Activated T-cell treated with anti-CD3 and anti-CD28 coated beads for 24 hours (primary cell): ENCODE data around the gene MARK3.

Source experiments
- DNase-seq: peaks from one replicate; pipeline ENCODE4 v3.0.0-alpha.2; 2020; ENCODE audit warnings: low read depth

MARK3 gene

GRCh38 chr14:103436533-103436932, 51.3 kb downstream of the MARK3 start:
- DNase-seq, result no peak

GRCh38 chr14:103442288-103442687, 57.1 kb downstream of the MARK3 start:
- DNase-seq, result no peak

GRCh38 chr14:103443111-103443510, 57.9 kb downstream of the MARK3 start:
- no peak for DNase-seq

GRCh38 chr14:103444837-103445524, 59.8 kb downstream of the MARK3 start:
- DNase-seq, result no peak

- no peak for DNase-seq
These were observed 60.6 kb downstream of the MARK3 start for GRCh38 chr14:103445806-103446205.

DNA sequence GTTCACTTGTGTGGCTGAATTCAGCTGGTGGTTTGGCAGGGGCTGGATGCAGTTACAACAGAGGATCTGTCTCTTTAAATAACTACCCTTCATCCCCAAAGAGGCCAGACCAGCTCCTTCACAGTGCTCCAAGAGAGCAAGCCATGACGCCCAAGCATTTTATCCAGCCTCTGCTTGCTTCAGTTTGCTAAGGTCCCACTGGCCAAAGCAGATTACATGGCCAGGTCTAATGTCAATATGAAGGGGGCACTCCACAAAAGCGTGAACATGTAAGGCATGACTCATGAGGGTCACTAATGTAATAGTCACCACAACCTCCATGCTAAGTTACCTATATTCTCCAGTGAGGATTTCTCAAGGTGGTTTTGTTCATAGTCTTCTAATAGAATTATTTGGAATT, 62.9 kb downstream of the MARK3 start:
- no peak for DNase-seq

DNA sequence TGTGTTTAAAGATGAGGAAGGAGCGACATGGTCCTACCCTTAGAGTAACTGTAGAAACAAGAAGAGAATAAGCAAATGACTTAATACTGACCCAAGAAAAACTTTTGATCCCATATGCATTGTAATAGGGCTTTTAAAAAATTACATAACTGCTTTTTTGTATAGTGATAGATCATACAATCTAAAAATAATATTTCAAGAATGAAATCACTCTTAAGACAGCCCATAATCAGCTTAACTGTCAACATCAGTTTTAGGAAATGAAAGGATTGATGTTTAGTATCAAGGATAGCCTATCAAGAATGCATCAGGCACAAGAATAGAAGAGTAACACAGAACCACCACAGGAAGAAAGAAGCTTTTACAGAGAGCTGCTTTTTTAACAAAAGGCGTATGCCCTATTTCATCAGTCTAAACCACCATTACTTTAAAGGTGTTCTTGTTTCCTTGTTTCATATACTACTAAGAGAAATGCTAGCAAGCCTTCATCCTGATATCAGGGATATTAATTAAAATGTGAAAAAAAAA, 64.5 kb downstream of the MARK3 start:
- no peak for DNase-seq

- no peak for DNase-seq
These were observed 65.2 kb downstream of the MARK3 start for GRCh38 chr14:103450416-103450815.

GRCh38 chr14:103451401-103451800, 66.2 kb downstream of the MARK3 start:
- no peak for DNase-seq

- DNase-seq, result no peak
These were observed 68.6 kb downstream of the MARK3 start for GRCh38 chr14:103453791-103454190.

- DNase-seq, result no peak
These were observed 71.1 kb downstream of the MARK3 start for GRCh38 chr14:103456167-103456835.

DNA sequence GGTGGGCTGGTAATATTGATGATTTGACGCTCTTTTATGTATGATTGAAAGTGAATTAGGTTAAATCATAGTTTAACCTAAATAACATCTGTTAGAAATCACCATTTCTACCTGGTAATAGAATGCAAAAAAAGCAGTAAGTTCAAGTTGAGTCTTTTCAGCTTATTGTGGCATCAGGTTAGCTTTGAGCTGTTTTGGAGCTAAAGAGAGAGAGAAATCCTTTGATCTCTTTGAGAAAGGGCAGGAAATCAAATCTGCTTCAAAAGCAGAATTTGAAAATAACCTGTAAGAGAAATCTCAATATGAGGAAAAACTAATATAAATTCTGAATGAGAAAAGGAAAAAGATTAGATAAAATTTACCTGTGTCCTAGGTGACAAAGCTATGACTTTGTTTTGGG, 75.2 kb downstream of the MARK3 start:
- DNase-seq, result no peak

DNA sequence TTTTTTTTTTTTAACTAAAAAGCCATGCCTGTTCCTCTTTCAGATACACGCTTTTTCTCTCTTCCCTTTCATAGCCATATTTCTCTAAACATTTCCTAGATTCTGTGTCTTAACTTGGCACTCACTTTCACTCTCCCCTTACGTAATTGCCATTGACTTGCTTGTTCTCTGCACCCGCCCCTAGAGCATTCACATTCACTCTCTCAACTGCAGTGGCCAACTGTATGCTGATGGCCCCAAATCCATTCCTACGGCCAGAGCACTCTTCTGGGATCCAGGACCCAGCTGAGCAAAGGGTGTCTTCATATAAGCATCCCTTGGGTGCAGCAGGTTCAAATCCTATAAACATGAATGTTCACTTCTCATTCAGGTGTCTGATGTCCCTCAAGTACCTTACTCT, 77.9 kb downstream of the MARK3 start:
- DNase-seq, result no peak

DNA sequence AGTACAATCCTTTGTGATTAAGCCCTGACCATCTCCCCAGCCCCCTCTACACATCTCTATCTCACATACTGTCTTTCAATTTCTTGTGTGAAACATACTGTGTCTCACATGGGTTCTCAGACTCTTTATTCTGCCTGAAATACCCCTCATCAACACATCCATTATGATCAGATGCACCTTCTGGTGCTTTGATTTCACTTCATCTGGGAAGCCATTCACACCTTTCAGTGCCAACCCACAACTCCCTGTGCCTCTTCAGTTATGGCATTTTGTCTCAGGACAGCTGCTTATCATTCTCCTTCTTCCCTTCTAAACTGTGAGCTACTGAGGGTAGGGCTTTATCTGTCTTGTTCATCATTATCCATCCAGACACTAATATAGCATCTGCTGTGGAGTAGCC, 78.6 kb downstream of the MARK3 start:
- no peak for DNase-seq

- no peak for DNase-seq
These were observed 87.7 kb downstream of the MARK3 start for GRCh38 chr14:103472939-103473338.

DNA sequence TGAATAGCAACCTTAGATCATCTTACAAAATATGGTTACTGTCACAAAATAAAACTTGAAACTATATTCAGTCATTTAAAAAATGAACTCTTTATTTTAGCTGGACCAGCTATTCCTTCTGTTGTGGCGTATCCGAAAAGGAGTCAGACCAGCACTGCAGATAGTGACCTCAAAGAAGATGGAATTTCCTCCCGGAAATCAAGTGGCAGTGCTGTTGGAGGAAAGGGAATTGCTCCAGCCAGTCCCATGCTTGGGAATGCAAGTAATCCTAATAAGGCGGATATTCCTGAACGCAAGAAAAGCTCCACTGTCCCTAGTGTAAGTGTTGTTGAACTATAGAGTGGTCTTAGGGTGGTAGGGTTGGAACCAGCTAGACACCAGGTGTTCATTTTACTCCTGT, 89.7 kb downstream of the MARK3 start:
- no peak for DNase-seq

GRCh38 chr14:103476065-103476464, 90.8 kb downstream of the MARK3 start:
- no peak for DNase-seq

- no peak for DNase-seq
These were observed 91.4 kb downstream of the MARK3 start for GRCh38 chr14:103476631-103477030.

- DNase-seq, result no peak
These were observed 95.4 kb downstream of the MARK3 start for GRCh38 chr14:103480595-103480994.

GRCh38 chr14:103483600-103483999, 98.4 kb downstream of the MARK3 start:
- DNase-seq, result no peak

- no peak for DNase-seq
These were observed 100.3 kb downstream of the MARK3 start for GRCh38 chr14:103485504-103485903.

DNA sequence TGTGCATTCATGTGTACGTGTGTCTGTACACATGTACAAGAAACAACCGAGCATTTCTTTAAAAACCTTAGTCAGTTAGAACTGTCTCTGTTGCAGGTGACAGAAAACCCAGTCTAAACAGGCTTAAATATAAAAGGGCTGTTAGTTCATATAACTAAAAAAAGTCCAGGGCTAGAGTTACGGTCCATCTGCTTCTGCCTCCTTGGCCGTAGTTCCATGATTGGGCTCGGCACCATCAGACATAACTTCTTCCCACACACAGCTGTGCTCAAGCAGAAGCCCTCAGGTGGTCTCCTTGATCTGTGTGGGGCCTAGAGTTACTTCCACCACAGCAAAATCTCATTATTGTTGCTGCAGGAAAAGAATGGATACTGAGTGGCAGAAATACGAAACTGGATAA, 102.9 kb downstream of the MARK3 start:
- no peak for DNase-seq

- DNase-seq, result no peak
These were observed 103.7 kb downstream of the MARK3 start for GRCh38 chr14:103488960-103489359.

- DNase-seq, result no peak
These were observed 104.4 kb downstream of the MARK3 start for GRCh38 chr14:103489621-103490020.
